Measurements from ENCODE around the gene PLEK2.

The PLEK2 gene

GRCh38 chr14:67397536-67397935 is 14.4 kb downstream of the PLEK2 start:
- no peak for DNase-seq (ENCODE audit: low read depth in 2 of 2)

DNA sequence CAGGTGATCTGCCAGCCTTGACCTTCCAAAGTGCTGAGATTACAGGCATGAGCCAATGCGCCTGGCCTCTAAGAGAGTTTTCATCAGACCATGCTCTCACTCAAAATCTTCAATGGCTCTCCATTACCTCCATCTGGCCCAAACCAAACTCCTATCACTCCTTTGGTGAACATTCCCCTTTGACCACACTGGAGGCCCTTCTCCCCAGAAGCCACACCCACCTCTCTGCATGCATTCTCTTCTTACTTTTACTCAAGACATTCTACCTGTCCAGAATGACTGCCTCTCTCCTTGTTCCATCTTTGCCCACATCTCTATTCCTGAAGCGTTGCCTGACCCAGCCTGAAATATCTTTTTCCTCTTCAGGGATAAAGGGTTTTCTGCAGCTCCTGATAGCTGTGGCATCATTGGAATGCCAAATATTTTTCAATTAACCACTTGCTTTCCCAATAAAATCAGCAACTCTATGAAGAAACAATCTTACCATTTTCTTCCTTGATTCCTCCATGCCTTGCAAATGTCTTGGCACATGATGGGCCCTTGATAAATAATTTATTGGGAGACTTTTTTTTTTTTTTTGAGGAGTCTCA is 15.5 kb downstream of the PLEK2 start:
- no peak for DNase-seq (ENCODE audit: low read depth in 2 of 2)

DNA sequence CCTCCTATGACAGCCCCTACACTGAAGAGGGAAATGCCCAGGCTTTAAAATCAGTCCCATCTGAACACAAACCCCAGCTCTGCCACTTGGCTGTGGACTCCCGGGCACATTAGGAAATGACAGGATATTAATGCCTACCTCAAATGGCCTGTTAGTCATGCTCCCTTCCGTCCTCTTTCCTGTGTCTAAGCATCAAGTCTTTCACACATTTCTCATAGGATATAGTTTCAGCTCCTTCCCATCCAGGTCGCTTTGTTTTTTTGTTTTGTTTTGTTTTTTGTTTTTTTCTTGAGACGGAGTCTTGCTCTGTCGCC is 16.1 kb downstream of the PLEK2 start:
- no peak for DNase-seq (ENCODE audit: low read depth in 2 of 2)

- no peak for DNase-seq (ENCODE audit: low read depth in 2 of 2)
These were observed 16.7 kb downstream of the PLEK2 start for GRCh38 chr14:67395086-67395875.

DNA sequence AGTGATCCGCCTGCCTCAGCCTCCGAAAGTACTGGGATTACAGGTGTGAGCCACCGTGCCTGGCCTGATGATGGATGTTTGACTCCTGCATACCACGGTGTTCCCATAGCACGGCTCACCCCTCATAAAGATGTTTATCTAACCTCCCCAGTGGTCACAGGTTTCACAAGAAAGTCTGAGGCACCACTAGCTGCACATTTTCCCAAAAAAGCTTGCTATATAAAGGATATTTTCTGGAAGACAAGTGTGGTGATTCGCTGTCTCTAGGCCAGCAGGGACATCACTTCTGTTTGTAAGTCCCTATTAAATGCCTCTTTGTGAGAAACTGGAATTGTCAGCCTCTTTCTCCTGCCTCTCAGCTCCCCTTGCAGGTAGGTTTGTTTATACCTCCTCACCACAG is 18.3 kb downstream of the PLEK2 start:
- DNase-seq (ENCODE audit: low read depth in 2 of 2): no peak

- DNase-seq (ENCODE audit: low read depth in 2 of 2): no peak
These were observed 19.2 kb downstream of the PLEK2 start for GRCh38 chr14:67392800-67393199.

GRCh38 chr14:67392123-67392522 is 19.8 kb downstream of the PLEK2 start:
- DNase-seq (ENCODE audit: low read depth in 2 of 2): no peak

DNA sequence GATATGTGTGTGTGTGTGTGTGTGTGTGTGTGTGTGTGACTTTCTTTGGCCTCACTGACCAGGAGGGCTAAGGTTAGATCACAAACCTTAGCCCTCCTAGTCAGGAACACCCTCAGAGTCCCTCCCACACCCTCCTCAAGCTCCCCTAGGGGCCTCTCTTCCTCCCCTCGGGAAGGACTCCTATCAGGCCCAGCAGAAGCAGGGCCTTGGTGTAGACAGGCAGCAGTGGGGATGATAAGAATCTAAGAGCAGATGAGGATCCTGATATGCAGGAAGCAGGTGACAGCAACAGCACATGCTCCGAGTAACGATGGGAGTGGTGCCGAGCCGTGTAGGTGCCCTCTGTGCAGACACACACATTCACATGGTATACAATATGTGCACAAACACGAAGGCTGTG is 20.7 kb downstream of the PLEK2 start:
- no peak for DNase-seq (ENCODE audit: low read depth in 2 of 2)

GRCh38 chr14:67389811-67390534 is 22.0 kb downstream of the PLEK2 start:
- no peak for DNase-seq (ENCODE audit: low read depth in 2 of 2)

DNA sequence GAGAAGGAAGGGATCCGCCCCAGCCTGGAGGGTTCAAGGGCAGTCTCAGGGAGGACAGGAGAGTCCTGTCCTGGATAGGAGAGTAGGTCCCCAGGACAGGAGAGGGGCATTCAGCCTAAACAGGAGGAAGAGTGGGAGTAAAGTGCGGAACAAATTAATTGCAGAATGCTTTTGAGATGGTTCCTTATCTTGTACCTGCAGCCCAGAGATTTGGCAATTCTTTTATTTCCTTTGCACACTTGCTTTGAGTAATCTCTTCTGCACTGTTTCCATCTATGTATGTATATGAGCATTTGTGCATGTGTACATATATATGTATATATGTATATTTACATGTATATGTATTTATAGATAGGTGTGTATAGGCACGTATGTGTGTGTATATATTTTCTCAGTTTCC is 22.7 kb downstream of the PLEK2 start:
- DNase-seq (ENCODE audit: low read depth in 2 of 2): no peak

- DNase-seq (ENCODE audit: low read depth in 2 of 2): no peak
These were observed 24.8 kb downstream of the PLEK2 start for GRCh38 chr14:67387195-67387594.

- DNase-seq (ENCODE audit: low read depth in 2 of 2): no peak
These were observed 26.3 kb downstream of the PLEK2 start for GRCh38 chr14:67385618-67386017.

GRCh38 chr14:67385120-67385519 is 26.8 kb downstream of the PLEK2 start:
- no peak for DNase-seq (ENCODE audit: low read depth in 2 of 2)

DNA sequence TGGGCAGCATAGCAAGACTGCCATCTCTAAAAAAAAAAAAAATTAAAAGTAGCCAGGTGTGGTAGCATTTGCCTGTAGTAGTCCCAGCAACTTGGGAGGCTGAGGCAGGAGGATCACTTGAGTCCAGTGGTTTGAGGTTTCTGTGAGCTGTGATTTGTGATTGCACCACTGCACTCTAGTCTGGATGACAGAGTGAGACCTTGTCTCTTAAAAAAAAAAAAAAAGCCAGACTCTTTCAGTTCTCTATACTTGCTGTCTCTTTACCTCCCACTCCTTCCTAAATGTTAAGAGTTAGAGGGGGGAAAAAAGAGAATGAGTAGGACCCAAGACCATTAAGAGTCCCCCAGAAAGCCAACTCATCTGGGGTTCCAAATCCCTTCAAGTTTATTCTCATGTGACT is 34.0 kb downstream of the PLEK2 start:
- DNase-seq (ENCODE audit: low read depth in 2 of 2): no peak

GRCh38 chr14:67373347-67373746 is 38.6 kb downstream of the PLEK2 start:
- no peak for DNase-seq (ENCODE audit: low read depth in 2 of 2)

DNA sequence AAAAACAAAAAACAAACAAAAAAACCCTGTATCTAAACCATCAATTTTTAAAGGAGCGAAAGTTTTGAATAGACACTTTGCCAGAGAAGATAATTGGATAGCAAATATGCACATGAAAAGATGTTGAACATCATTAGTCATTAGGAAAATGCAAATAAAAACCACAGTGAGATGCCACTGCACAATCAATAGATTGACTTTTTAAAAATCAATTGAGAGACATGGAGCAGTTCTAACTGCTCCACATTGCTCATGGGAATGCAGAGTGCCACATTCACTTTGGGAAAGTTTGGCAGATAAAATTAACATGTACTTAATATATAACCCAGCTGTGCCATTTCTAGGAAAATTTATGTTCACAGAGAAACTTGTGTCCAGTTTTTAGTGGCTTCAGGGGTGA is 39.1 kb downstream of the PLEK2 start:
- DNase-seq (ENCODE audit: low read depth in 2 of 2): no peak

GRCh38 chr14:67371247-67372148 is 40.5 kb downstream of the PLEK2 start:
- no peak for DNase-seq (ENCODE audit: low read depth in 2 of 2)

- no peak for DNase-seq (ENCODE audit: low read depth in 2 of 2)
These were observed 41.1 kb downstream of the PLEK2 start for GRCh38 chr14:67370830-67371229.

GRCh38 chr14:67365476-67365875 is 46.5 kb downstream of the PLEK2 start:
- no peak for DNase-seq (ENCODE audit: low read depth in 2 of 2)

GRCh38 chr14:67360470-67361206 is 51.3 kb downstream of the PLEK2 start:
- DNase-seq (ENCODE audit: low read depth in 2 of 2): no peak

DNA sequence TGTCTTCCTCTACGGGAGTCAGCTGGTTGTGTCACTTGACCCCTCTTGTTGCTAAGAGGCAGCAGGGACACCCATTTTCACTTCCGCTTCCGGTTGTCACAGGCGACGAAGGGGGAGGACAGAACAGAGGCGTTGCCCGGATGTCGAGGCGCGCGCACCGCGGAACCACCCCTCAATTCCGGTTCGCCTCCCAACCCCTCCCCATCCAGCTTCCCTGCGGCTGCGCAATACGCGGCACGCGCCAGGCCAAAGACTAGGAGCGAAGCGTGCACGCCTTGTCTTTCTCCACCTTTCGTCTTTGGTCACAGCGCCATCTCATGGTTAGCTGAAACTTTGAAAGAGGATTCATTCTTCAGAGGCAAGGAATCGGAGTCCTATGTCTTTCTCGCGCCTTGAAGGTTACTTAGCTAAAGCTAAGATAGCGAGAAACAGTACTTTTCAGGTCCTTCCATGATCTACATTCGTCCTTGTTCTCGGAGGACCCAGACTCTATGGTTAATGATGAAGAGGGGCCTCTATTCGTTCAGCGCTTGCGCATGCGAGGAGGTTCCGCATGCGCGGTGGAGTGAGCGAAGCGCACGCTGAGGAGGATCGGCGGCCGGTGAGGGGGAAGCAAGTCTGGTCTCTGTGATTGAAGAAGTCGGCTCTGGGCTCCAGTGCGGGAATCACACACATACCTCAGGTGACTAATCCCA is 52.0 kb downstream of the PLEK2 start, which contains the start of the genes ATP6V1D and EIF2S1:
ATP6V1D (minus strand) TSS at position 30 of the 695 bp plus-strand sequence. CDS start 106 bp downstream, outside the sequence.
EIF2S1 (plus strand) TSS at position 554 of the 695 bp plus-strand sequence. CDS start 4,440 bp downstream, outside the sequence.
- DNase-seq (ENCODE audit: low read depth in 2 of 2): peak; percentile 98 to 99
